Heart right ventricle (tissue), 16 donors: ENCODE data around the gene PLA2G4E. TPM values are rescaled to one million over a fixed set of nuclear protein-coding genes. Genes with fewer than 3 reads are reported as not detected.

Experiments
- ATAC-seq, 8 donors: fragments of 200-7000 bp; cut with Tn5 transposase; one replicate each; pipeline ENCODE4 v1.9.1; 2020; ENCODE audit warnings: mild to moderate bottlenecking in 8 of 8, moderate library complexity in 8 of 8, moderate number of reproducible peaks in 1 of 8
- DNase-seq, 2 donors: peaks; one replicate each; pipeline ENCODE4 v3.0.0-alpha.2; 2020
- H3K27ac ChIP-seq, 10 donors: fragments of 200-600 bp; sonication (generic) in 2 of 10; one replicate each; pipeline versions ENCODE4 v1.5.0 to v1.8.0; 2020 to 2022; ENCODE audit warnings: mild to moderate bottlenecking in 3 of 10
- H3K27me3 ChIP-seq, 7 donors: fragments of 200-600 bp; one replicate each; pipeline ENCODE4 v1.8.0; 2021 to 2022; ENCODE audit warnings: mild to moderate bottlenecking in 2 of 7
- H3K36me3 ChIP-seq, 9 donors: fragments of 200-600 bp; sonication (generic) in 1 of 9; one replicate each; pipeline versions ENCODE4 v1.5.0 to v1.8.0; 2020 to 2022; ENCODE audit warnings: mild to moderate bottlenecking in 2 of 9
- H3K4me1 ChIP-seq, 9 donors: fragments of 200-600 bp; sonication (generic) in 1 of 9; one replicate each; pipeline versions ENCODE4 v1.5.0 to v1.8.0; 2020 to 2022; ENCODE audit warnings: mild to moderate bottlenecking in 4 of 9
- H3K4me3 ChIP-seq, 10 donors: fragments of 200-600 bp; sonication (generic) in 2 of 10; one replicate each; pipeline versions ENCODE4 v1.5.0 to v1.8.0; 2020 to 2022; ENCODE audit warnings: mild to moderate bottlenecking in 7 of 10, moderate library complexity in 2 of 10
- H3K9me3 ChIP-seq, 11 donors: fragments of 200-600 bp in 10 of 11; sonication (generic) in 2 of 11; one replicate each; pipeline versions ENCODE4 v1.5.0 to v1.8.0; 2013 to 2022; ENCODE audit warnings: mild to moderate bottlenecking in 2 of 11, control low read depth in 1 of 11, moderate library complexity in 1 of 11
- CTCF ChIP-seq, 9 donors: fragments of 200-600 bp; sonication (generic) in 2 of 9; IDR thresholded peaks; one replicate each; pipeline versions ENCODE4 v1.5.0 to v1.8.0; 2021 to 2022; ENCODE audit warnings: antibody characterized with exemption in 9 of 9, mild to moderate bottlenecking in 5 of 9, moderate library complexity in 1 of 9
- WGBS, 2 donors: extraction: QIAGEN DNeasy Blood & Tissue Kit; methylation state at CpG; one replicate each; pipeline ENCODE4 v1.1.7; 2013; ENCODE audit warnings: inconsistent platforms in 1 of 2; 5-methylcytosine and 5-hydroxymethylcytosine counted together
- intact Hi-C, 10 donors: fragments of 100-400 bp; cut with DNase I; formaldehyde crosslinking; loops; one replicate each; pipeline versions ENCODE4 v1.11.1 to v1.14.2; 2022
- long read RNA-seq, 3 donors: library from polyadenylated mRNA; unstranded; transcript quantifications; one replicate each; pipeline ENCODE4 v2.0.0, GENCODE V29; 2020 to 2021
- polyA plus RNA-seq, 2 donors: library from polyadenylated mRNA; stranded (reverse); fragments of 200-250 nt; gene quantifications; one replicate each; pipeline ENCODE4 v1.2.3, GENCODE V29; 2013
- total RNA-seq, 10 donors: library from RNA; stranded (reverse); fragmentation: NEBNext Ultra II Directional in 3 of 10; extraction: Animal tissue kit (Norgen Biotek cat#: 25700) in 3 of 10; gene quantifications; one replicate each; pipeline versions ENCODE4 v1.2.1 to v1.2.4, GENCODE V29; 2021 to 2023
- donor health status: Arrhythmogenic right ventricular cardiomyopathy.
- donor health status: ischemic (EF 13 %, LVEDD 7.1; RV severe dilation, severe dysfunction).
- donor health status: healthy with polysubstance abuse.
- donor health status: DM: no; HTN: yes; CAD: no.
- donor health status: DM: no; HTN: no; CAD: no.
- donor health status: ischemic (EF 25% LVEDD 6.9; RV normal size, moderate dysfunction).
- donor health status: ischemic (EF 25% LVEDD 5.7; RV mildly dilated, moderate dysfunction).
- donor health status: healthy.
- donor health status: DM: yes; HTN: yes; CAD: no.
- donor health status: Ischemic cardiomyopathy.
- donor health status: ischemic (EF 35%, LVEDD 5.7; RV mildly dilated, moderate dysfunction).
- donor health status: nonischemic (EF 11% LVEDD 7.7; RV severe dilation, severe dysfunction).
- donor health status: DM: yes; HTN: yes; CAD: no.
- donor health status: PGD.
- donor health status: ischemic (EF 29% LVEDD 5.4; RV normal size, mild dysfunction).
- donor health status: nonischemic (EF 23%, LVEDD 6.1; RV moderate dilation, normal function).

Gene PLA2G4E
- under 1 TPM in 4 of 10 donors, not detected in 6; 0.05 to 0.79 (median 0.19) TPM for total RNA-seq
- polyA plus RNA-seq = under 1 TPM in 1 of 2 donors, not detected in 1; 0.07 TPM
- long read RNA-seq, donor 1 = 0 reads
- long read RNA-seq, donor 2 = 0 reads
- long read RNA-seq, donor 3 = 0 reads

- Histone ChIP-seq H3K27ac (no peak within 1 kb of the TSS), H3K36me3 (no peaks in the 10 kb centered on the region), H3K4me3 (no peak within 1 kb of the TSS), H3K9me3 (no peaks in the 10 kb centered on the region), H3K4me1 (peaks cover 3 to 17% (median 11%) of the 10 kb centered on the region in 9 donors), H3K27me3 (no peaks in the 10 kb centered on the region)
- intact Hi-C loops = no loop called here
- no peak for TF ChIP-seq CTCF (IDR thresholded peaks at IDR 0.05)
- 92 to 95% methylated on average over 5 of the region's 5 CpGs for WGBS, 2 donors
- DNase-seq (no peak), ATAC-seq (no peak)
Measured at GRCh38 chr15:42020713-42021273, at the start of gene PLA2G4E. TSS of gene PLA2G4E (minus strand) at chr15:42021042. CDS start at chr15:42021030, 12 bp downstream.

- intact Hi-C loops = no loop called here
- peaks cover 0 to 4% (median 0%) of the 10 kb centered on the region in 11 donors for H3K9me3 ChIP-seq
- ATAC-seq (peak in 1 of 8 donors; percentile 19), DNase-seq (no peak)
- no peak overlapping the region for H3K4me3 ChIP-seq
- no peaks in the 10 kb centered on the region for H3K36me3 ChIP-seq
- peaks cover 0 to 5% (median 0%) of the 10 kb centered on the region in 9 donors for H3K4me1 ChIP-seq
- no peak for TF ChIP-seq CTCF (IDR thresholded peaks at IDR 0.05)
- 95 to 96% methylated on average over 15 to 16 of the region's 16 CpGs for WGBS, 2 donors
- H3K27ac ChIP-seq = no peak overlapping the region
- peaks cover 0 to 4% (median 0%) of the 10 kb centered on the region in 7 donors for H3K27me3 ChIP-seq
Measured at GRCh38 chr15:42070279-42070975, 49.6 kb upstream of the PLA2G4E start.

GRCh38 chr15:42069496-42070278 lies 48.8 kb upstream of the PLA2G4E start:
- no peak for TF ChIP-seq CTCF (IDR thresholded peaks at IDR 0.05)
- ATAC-seq (no peak), DNase-seq (no peak)
- Histone ChIP-seq H3K27ac (no peak overlapping the region), H3K4me3 (no peak overlapping the region), H3K36me3 (no peaks in the 10 kb centered on the region), H3K27me3 (peaks cover 0 to 4% (median 0%) of the 10 kb centered on the region in 7 donors), H3K4me1 (peaks cover 0 to 11% (median 0%) of the 10 kb centered on the region in 9 donors), H3K9me3 (peaks cover 0 to 4% (median 0%) of the 10 kb centered on the region in 11 donors)
- WGBS, 2 donors = 79 to 83% methylated on average over 16 to 17 of the region's 17 CpGs
- intact Hi-C loops = loop anchor here in 5 of 10 donors (5.0 to 10.0 kb wide), 3 partner anchors 63 to 68 kb away; no protein-coding TSS in a partner anchor

DNA sequence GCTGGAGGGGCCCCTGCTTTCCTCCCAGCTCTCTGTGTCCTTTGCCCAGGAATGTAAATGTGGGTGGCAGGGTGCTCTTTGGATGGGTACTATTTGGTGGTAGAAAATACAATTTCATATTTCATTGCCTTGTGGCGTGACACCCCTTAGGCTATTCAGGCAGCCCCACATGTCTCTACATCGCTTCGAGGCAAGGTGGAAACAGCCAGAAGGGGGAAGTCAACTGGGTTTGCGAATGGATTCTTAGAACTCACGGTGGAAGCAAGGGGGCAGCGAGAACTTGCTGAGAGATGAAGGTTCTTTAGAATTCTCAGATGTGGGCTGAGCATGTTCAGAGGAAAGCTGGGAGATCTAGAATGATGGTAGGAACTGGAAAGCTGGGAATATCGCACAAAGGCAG lies 48.2 kb upstream of the PLA2G4E start:
- peaks cover 0 to 4% (median 0%) of the 10 kb centered on the region in 11 donors for H3K9me3 ChIP-seq
- peaks cover 0 to 4% (median 0%) of the 10 kb centered on the region in 7 donors for H3K27me3 ChIP-seq
- H3K4me3 ChIP-seq = no peak overlapping the region
- no peak for DNase-seq
- no peak overlapping the region for H3K27ac ChIP-seq
- no peaks in the 10 kb centered on the region for H3K36me3 ChIP-seq
- ATAC-seq = no peak
- intact Hi-C loops = loop anchor here in 5 of 10 donors (5.0 to 10.0 kb wide), 3 partner anchors 63 to 68 kb away; no protein-coding TSS in a partner anchor
- WGBS, 2 donors = 90 to 94% methylated on average over 7 of the region's 7 CpGs
- H3K4me1 ChIP-seq = peaks cover 0 to 11% (median 0%) of the 10 kb centered on the region in 9 donors
- TF ChIP-seq CTCF (IDR thresholded peaks at IDR 0.05) = no peak
